ENCODE results near the gene HECW1. TPM values are rescaled to one million over a fixed set of nuclear protein-coding genes. Genes with fewer than 3 reads are reported as not detected.

The HECW1 gene
- total RNA-seq, 1 donor from 2014 or later: not detected

GRCh38 chr7:43530553-43531410, 418.3 kb downstream of the HECW1 start:
- H3K4me3 ChIP-seq (ENCODE audit: low read depth, low read length): no peak overlapping the region
- TF ChIP-seq CTCF (conservative IDR thresholded peaks at IDR 0.05; ENCODE audit: low read depth, low read length): no peak
- DNase-seq (ENCODE audit: low read depth): no peak

GRCh38 chr7:43531700-43532099, 419.3 kb downstream of the HECW1 start:
- TF ChIP-seq CTCF (conservative IDR thresholded peaks at IDR 0.05; ENCODE audit: low read depth, low read length): no peak
- no peak overlapping the region for H3K4me3 ChIP-seq (ENCODE audit: low read depth, low read length)
- DNase-seq (ENCODE audit: low read depth): no peak

GRCh38 chr7:43533801-43534479, 421.5 kb downstream of the HECW1 start:
- no peak for DNase-seq (ENCODE audit: low read depth)
- TF ChIP-seq CTCF (conservative IDR thresholded peaks at IDR 0.05; ENCODE audit: low read depth, low read length): no peak
- H3K4me3 ChIP-seq (ENCODE audit: low read depth, low read length): no peak overlapping the region

- TF ChIP-seq CTCF (conservative IDR thresholded peaks at IDR 0.05; ENCODE audit: low read depth, low read length): no peak
- no peak for DNase-seq (ENCODE audit: low read depth)
- H3K4me3 ChIP-seq (ENCODE audit: low read depth, low read length): no peak overlapping the region
Measured at GRCh38 chr7:43535031-43535451, 422.6 kb downstream of the HECW1 start.

- DNase-seq (ENCODE audit: low read depth): peak; percentile 41
- no peak overlapping the region for H3K4me3 ChIP-seq (ENCODE audit: low read depth, low read length)
- no peak for TF ChIP-seq CTCF (conservative IDR thresholded peaks at IDR 0.05; ENCODE audit: low read depth, low read length)
Measured at GRCh38 chr7:43535810-43536585, 423.6 kb downstream of the HECW1 start.

GRCh38 chr7:43536773-43537172, 424.3 kb downstream of the HECW1 start:
- no peak overlapping the region for H3K4me3 ChIP-seq (ENCODE audit: low read depth, low read length)
- no peak for TF ChIP-seq CTCF (conservative IDR thresholded peaks at IDR 0.05; ENCODE audit: low read depth, low read length)
- DNase-seq (ENCODE audit: low read depth): no peak

All from epithelial cell of proximal tubule (primary cell).